ENCODE measurements around the gene RAPGEF4.

DNA sequence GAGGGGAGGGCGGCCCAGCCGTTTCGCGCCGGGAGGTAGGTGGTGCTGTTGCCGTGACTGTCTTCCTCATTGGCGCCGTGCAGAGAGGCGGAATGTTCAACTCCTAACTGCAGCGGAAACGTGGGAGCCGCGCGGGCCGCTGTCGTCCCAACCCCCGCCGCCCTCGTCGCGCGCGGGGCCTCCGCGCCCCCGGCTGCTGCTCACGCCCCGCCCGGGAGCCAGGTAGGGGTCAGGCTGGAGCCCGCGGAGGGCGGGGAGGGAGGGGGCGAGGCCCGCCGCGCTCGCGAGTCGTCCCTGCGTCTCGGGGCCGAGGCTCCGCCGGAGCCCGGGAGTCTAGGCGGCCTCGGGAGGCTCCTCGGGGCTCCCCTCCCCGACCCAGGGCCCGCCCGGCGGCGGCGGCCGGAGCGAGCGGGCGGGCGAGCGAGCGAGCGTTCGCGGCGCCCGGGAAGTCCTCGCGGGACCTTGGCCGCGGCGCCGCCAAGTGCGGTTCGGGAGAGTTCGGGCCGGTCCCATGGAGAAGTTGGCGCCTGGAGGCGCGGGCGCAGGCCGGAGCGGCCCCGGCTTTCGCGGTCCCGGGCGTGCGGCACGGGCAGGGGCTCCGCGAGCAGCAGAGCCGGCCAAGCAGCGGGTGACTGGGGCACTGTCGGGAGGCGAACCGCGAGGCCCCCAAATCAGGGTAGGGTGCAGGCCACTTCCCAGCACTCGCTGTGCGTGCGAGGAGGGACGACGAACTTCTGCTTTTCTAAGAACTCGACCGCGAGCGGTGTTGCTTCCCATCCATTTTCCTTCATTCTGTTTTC, 340.3 kb downstream of the RAPGEF4 start, which contains the start of gene MAP3K20:
- TF ChIP-seq POLR2AphosphoS5 (IDR thresholded peaks at IDR 0.05) (peak; percentile 56 to 87 (median 80)), CTCF (IDR thresholded peaks at IDR 0.05) (peak in 1 of 7 experiments; percentile 23), POLR2A (IDR thresholded peaks at IDR 0.05) (no peak)

Measured in stomach (tissue), 4 donors.